GM23338 (cell line): ENCODE results near the gene POLR1E. TPM values are rescaled to one million over a fixed set of nuclear protein-coding genes. Genes with fewer than 3 reads are reported as not detected.

ENCODE experiments used
- ATAC-seq: fragments of 200-7000 bp; cut with Tn5 transposase; 3 replicates; pipeline ENCODE4 v1.9.1; 2020
- DNase-seq: peaks from one replicate; pipeline ENCODE4 v3.0.0-alpha.2; 2015; ENCODE audit warnings: low spot score
- H2AFZ ChIP-seq: fragments of 200-600 bp; sonication (generic); 2 replicates; pipeline ENCODE4 v1.8.0; 2016; ENCODE audit warnings: antibody characterized with exemption, mild to moderate bottlenecking, moderate library complexity
- H3F3A ChIP-seq: fragments of 200-600 bp; sonication (generic); replicated peaks from 2 replicates; pipeline ENCODE4 v1.8.0; 2017; ENCODE audit warnings: antibody characterized with exemption, mixed run types, low read depth
- H3K27ac ChIP-seq: fragments of 200-600 bp; sonication (generic); 2 replicates; pipeline ENCODE4 v1.6.1; 2016; ENCODE audit warnings: low read depth
- H3K27me3 ChIP-seq: fragments of 200-600 bp; sonication (generic); 2 replicates; pipeline ENCODE4 v1.8.0; 2016; ENCODE audit warnings: mild to moderate bottlenecking, mixed run types, moderate library complexity; ENCODE audit not compliant: insufficient read depth
- H3K36me3 ChIP-seq: fragments of 200-600 bp; sonication (generic); 2 replicates; pipeline ENCODE4 v1.8.0; 2016; ENCODE audit warnings: mild to moderate bottlenecking; ENCODE audit not compliant: insufficient read depth
- H3K4me1 ChIP-seq: fragments of 200-600 bp; sonication (generic); 2 replicates; pipeline ENCODE4 v1.8.0; 2016; ENCODE audit warnings: mild to moderate bottlenecking, moderate library complexity; ENCODE audit not compliant: insufficient read depth
- H3K4me2 ChIP-seq: fragments of 200-600 bp; sonication (generic); 2 replicates; pipeline ENCODE4 v1.7.1; 2017; ENCODE audit warnings: mixed run types
- H3K4me3 ChIP-seq: fragments of 200-600 bp; sonication (generic); 2 replicates; pipeline ENCODE4 v1.6.1; 2016; ENCODE audit warnings: mixed run types
- H3K79me2 ChIP-seq: fragments of 200-600 bp; sonication (generic); replicated peaks from 2 replicates; pipeline ENCODE4 v1.8.0; 2017; ENCODE audit warnings: mild to moderate bottlenecking; ENCODE audit not compliant: insufficient read depth
- H3K9me2 ChIP-seq: fragments of 200-600 bp; sonication (generic); 2 replicates; pipeline ENCODE4 v1.8.0; 2017; ENCODE audit not compliant: insufficient read depth
- H4K20me1 ChIP-seq: fragments of 200-600 bp; sonication (generic); replicated peaks from 2 replicates; pipeline ENCODE4 v1.8.0; 2017; ENCODE audit warnings: mild to moderate bottlenecking; ENCODE audit not compliant: insufficient read depth
- H3K27ac Mint-ChIP-seq: 2 replicates; pipeline ENCODE4 v1.8.0; 2020; ENCODE audit warnings: inconsistent platforms, mild to moderate bottlenecking, moderate library complexity, mixed read lengths
- H3K27me3 Mint-ChIP-seq: 3 replicates; pipeline ENCODE4 v1.8.0; 2022; ENCODE audit warnings: low read depth, mild to moderate bottlenecking, moderate library complexity, mixed read lengths, inconsistent platforms; ENCODE audit not compliant: insufficient read depth, poor library complexity
- H3K36me3 Mint-ChIP-seq: 3 replicates; pipeline ENCODE4 v1.8.0; 2021; ENCODE audit warnings: low read depth, mild to moderate bottlenecking, inconsistent platforms, moderate library complexity, mixed read lengths
- H3K4me1 Mint-ChIP-seq: 3 replicates; pipeline ENCODE4 v1.8.0; 2020; ENCODE audit warnings: mild to moderate bottlenecking, inconsistent platforms, mixed read lengths
- H3K4me3 Mint-ChIP-seq: 3 replicates; pipeline ENCODE4 v1.8.0; 2021; ENCODE audit warnings: moderate library complexity, mild to moderate bottlenecking, inconsistent platforms, mixed read lengths
- H3K9me3 Mint-ChIP-seq: 3 replicates; pipeline ENCODE4 v1.8.0; 2020; ENCODE audit warnings: moderate library complexity, mild to moderate bottlenecking, inconsistent platforms, mixed read lengths
- CREB1 ChIP-seq: fragments of 250-450 bp; sonication (Bioruptor Pico); IDR thresholded peaks from 2 replicates; pipeline ENCODE4 v1.5.0; 2020; ENCODE audit warnings: low read depth, mild to moderate bottlenecking, moderate library complexity
- CTCF ChIP-seq, 2 experiments: fragments of 200-600 bp in 1 of 2; sonication (generic) in 1 of 2; conservative IDR thresholded peaks; 2 replicates each; pipeline versions ENCODE4 v1.5.1 to v1.6.1; 2016 to 2017; ENCODE audit warnings: antibody characterized with exemption in 2 of 2, low read depth in 2 of 2, mild to moderate bottlenecking in 2 of 2, moderate library complexity in 1 of 2
- JUNB ChIP-seq: IDR thresholded peaks from one replicate; pipeline ENCODE4 v1.6.1; 2016; ENCODE audit warnings: antibody characterized with exemption; ENCODE audit not compliant: unreplicated experiment
- NANOG ChIP-seq: IDR thresholded peaks from 2 replicates; pipeline ENCODE4 v1.6.1; 2016; ENCODE audit warnings: antibody characterized with exemption, borderline replicate concordance
- POLR2AphosphoS5 ChIP-seq: IDR thresholded peaks from 2 replicates; pipeline ENCODE4 v1.6.1; 2016; ENCODE audit warnings: antibody characterized with exemption, low read depth
- REST ChIP-seq: IDR thresholded peaks from one replicate; pipeline ENCODE4 v1.6.1; 2018; ENCODE audit warnings: antibody characterized with exemption; ENCODE audit not compliant: unreplicated experiment
- STAT1 ChIP-seq: IDR thresholded peaks from one replicate; pipeline ENCODE4 v1.6.1; 2016; ENCODE audit warnings: antibody characterized with exemption; ENCODE audit not compliant: unreplicated experiment
- ZNF114 ChIP-seq: fragments of 250-450 bp; sonication (Bioruptor Pico); IDR thresholded peaks from 2 replicates; pipeline ENCODE4 v1.5.0; 2020; ENCODE audit warnings: mild to moderate bottlenecking, moderate library complexity
- ZNF331 ChIP-seq: fragments of 250-450 bp; sonication (Bioruptor Pico); IDR thresholded peaks from 2 replicates; pipeline ENCODE4 v1.5.0; 2020; ENCODE audit warnings: low read depth, mild to moderate bottlenecking, moderate library complexity
- ZNF462 ChIP-seq: fragments of 250-450 bp; sonication (Bioruptor Pico); IDR thresholded peaks from 2 replicates; pipeline ENCODE4 v1.5.0; 2020; ENCODE audit warnings: mild to moderate bottlenecking, moderate library complexity
- polyA plus RNA-seq: library from polyadenylated mRNA; unstranded; fragments of >200 nt; fragmentation: Nextera tagmentation; extraction: Ambion mirVana; gene quantifications from 2 replicates; pipeline ENCODE4 v1.2.1, GENCODE V29; 2016
- total RNA-seq: library from RNA; depleted of rRNA; stranded (reverse); fragments of >200 nt; shearing (Covaris generic); gene quantifications from 2 replicates; pipeline ENCODE4 v1.2.3, GENCODE V29; 2014
- TF ChIP-seq, protein P1 (sequence below): IDR thresholded peaks from 2 replicates; pipeline ENCODE4 v1.6.1; 2016; ENCODE audit warnings: antibody characterized with exemption

The POLR1E gene
- total and polyA plus RNA-seq, 2 experiments from 2014 or later = 19.2 to 45.5 TPM

GRCh38 chr9:37534412-37534811 lies 48.7 kb downstream of the POLR1E start:
- H3K27ac ChIP-seq = peak overlapping the region; percentile 74; the same call in 1 of the 2 replicates
- no peaks in the 10 kb centered on the region for H3K4me1 Mint-ChIP-seq
- no peaks in the 10 kb centered on the region for H3K27me3 ChIP-seq
- ATAC-seq (no peak), DNase-seq (no peak)
- no peak overlapping the region for H3K4me3 Mint-ChIP-seq
- no peak overlapping the region for H3K4me3 ChIP-seq
- no peaks in the 10 kb centered on the region; the same call in 1 of the 2 replicates for H4K20me1 ChIP-seq
- H3K9me2 ChIP-seq = no peaks in the 10 kb centered on the region
- no peak overlapping the region for H2AFZ ChIP-seq
- TF ChIP-seq ZNF114 (CRISPR knock-in tag) (no peak), NANOG (no peak), ZNF331 (CRISPR knock-in tag) (no peak), CREB1 (CRISPR knock-in tag) (no peak), CTCF (conservative IDR thresholded peaks at IDR 0.05; ENCODE audit: low read depth in 2 of 2) (no peak), REST (no peak), POLR2AphosphoS5 (no peak), ZNF462 (CRISPR knock-in tag) (no peak), STAT1 (no peak), JUNB (no peak)
- TF ChIP-seq, protein P1, sequence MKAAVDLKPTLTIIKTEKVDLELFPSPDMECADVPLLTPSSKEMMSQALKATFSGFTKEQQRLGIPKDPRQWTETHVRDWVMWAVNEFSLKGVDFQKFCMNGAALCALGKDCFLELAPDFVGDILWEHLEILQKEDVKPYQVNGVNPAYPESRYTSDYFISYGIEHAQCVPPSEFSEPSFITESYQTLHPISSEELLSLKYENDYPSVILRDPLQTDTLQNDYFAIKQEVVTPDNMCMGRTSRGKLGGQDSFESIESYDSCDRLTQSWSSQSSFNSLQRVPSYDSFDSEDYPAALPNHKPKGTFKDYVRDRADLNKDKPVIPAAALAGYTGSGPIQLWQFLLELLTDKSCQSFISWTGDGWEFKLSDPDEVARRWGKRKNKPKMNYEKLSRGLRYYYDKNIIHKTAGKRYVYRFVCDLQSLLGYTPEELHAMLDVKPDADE = no peak
- no peaks in the 10 kb centered on the region for H3K4me1 ChIP-seq
- no peaks in the 10 kb centered on the region for H3K27me3 Mint-ChIP-seq
- H3K4me2 ChIP-seq = no peak overlapping the region
- no peaks in the 10 kb centered on the region for H3K9me3 Mint-ChIP-seq
- no peaks in the 10 kb centered on the region for H3K79me2 ChIP-seq
- no peaks in the 10 kb centered on the region for H3F3A ChIP-seq
- peaks cover 24% of the 10 kb centered on the region; the same call in 2 of the 3 replicates for H3K36me3 Mint-ChIP-seq
- peaks cover 5% of the 10 kb centered on the region; the same call in 1 of the 2 replicates for H3K36me3 ChIP-seq
- H3K27ac Mint-ChIP-seq = peak overlapping the region; percentile 53
